Hepatocyte (in vitro differentiated cells): ENCODE measurements around the gene ST6GALNAC4. TPM values are rescaled to one million over a fixed set of nuclear protein-coding genes. Genes with fewer than 3 reads are reported as not detected.

ENCODE experiments used
- DNase-seq: peaks from one replicate; pipeline ENCODE4 v3.0.0-alpha.2; 2016; ENCODE audit warnings: low spot score
- H2AFZ ChIP-seq: fragments of 200-600 bp; sonication (generic); 2 replicates; pipeline ENCODE4 v1.6.0; 2016; ENCODE audit warnings: antibody characterized with exemption, mild to moderate bottlenecking
- H3K27ac ChIP-seq: fragments of 200-600 bp; sonication (generic); 2 replicates; pipeline ENCODE4 v1.5.1; 2016; ENCODE audit warnings: mild to moderate bottlenecking
- H3K27me3 ChIP-seq: fragments of 200-600 bp; sonication (generic); 2 replicates; pipeline ENCODE4 v1.6.1; 2016
- H3K36me3 ChIP-seq: fragments of 200-600 bp; sonication (generic); replicated peaks from 2 replicates; pipeline ENCODE4 v1.5.1; 2016; ENCODE audit warnings: low read depth; ENCODE audit not compliant: insufficient read depth
- H3K4me1 ChIP-seq: fragments of 200-600 bp; sonication (generic); 2 replicates; pipeline ENCODE4 v1.5.1; 2016; ENCODE audit warnings: mild to moderate bottlenecking, moderate library complexity; ENCODE audit not compliant: insufficient read depth
- H3K4me2 ChIP-seq: fragments of 200-600 bp; sonication (generic); 2 replicates; pipeline ENCODE4 v1.6.0; 2016
- H3K4me3 ChIP-seq: fragments of 200-600 bp; sonication (generic); 2 replicates; pipeline ENCODE4 v1.5.1; 2016; ENCODE audit warnings: mild to moderate bottlenecking
- H3K79me2 ChIP-seq: fragments of 200-600 bp; sonication (generic); 2 replicates; pipeline ENCODE4 v1.6.0; 2017; ENCODE audit warnings: mild to moderate bottlenecking
- H3K9me2 ChIP-seq: fragments of 200-600 bp; sonication (generic); replicated peaks from 2 replicates; pipeline ENCODE4 v1.6.0; 2017; ENCODE audit warnings: mild to moderate bottlenecking; ENCODE audit not compliant: insufficient read depth
- H3K9me3 ChIP-seq: fragments of 200-600 bp; sonication (generic); 2 replicates; pipeline ENCODE4 v1.5.1; 2016; ENCODE audit warnings: low read depth, mild to moderate bottlenecking
- H4K20me1 ChIP-seq: fragments of 200-600 bp; sonication (generic); 2 replicates; pipeline ENCODE4 v1.6.0; 2016; ENCODE audit warnings: mild to moderate bottlenecking; ENCODE audit not compliant: insufficient read depth, poor library complexity, severe bottlenecking
- CTCF ChIP-seq: fragments of 200-600 bp; sonication (generic); IDR thresholded peaks from 2 replicates; pipeline ENCODE4 v1.5.1; 2016; ENCODE audit warnings: antibody characterized with exemption, mild to moderate bottlenecking; ENCODE audit not compliant: poor library complexity
- EZH2 ChIP-seq: fragments of 200-600 bp; sonication (generic); IDR thresholded peaks from 2 replicates; pipeline ENCODE4 v1.6.1; 2016; ENCODE audit warnings: antibody characterized with exemption, mild to moderate bottlenecking, borderline replicate concordance
- EZH2phosphoT487 ChIP-seq: fragments of 200-600 bp; sonication (generic); IDR thresholded peaks from one replicate; pipeline ENCODE4 v1.6.1; 2018; ENCODE audit warnings: antibody characterized with exemption, mild to moderate bottlenecking, low read depth, moderate library complexity; ENCODE audit not compliant: unreplicated experiment, severe bottlenecking
- WGBS: methylation state at CpG from one replicate; pipeline ENCODE4 v1.1.6; 2016; ENCODE audit warnings: low lambda C conversion rate; ENCODE audit errors: missing lambda C conversion rate; 5-methylcytosine and 5-hydroxymethylcytosine counted together
- polyA plus RNA-seq: library from polyadenylated mRNA; unstranded; fragments of >200 nt; fragmentation: Nextera tagmentation; extraction: Ambion mirVana; gene quantifications from 2 replicates; pipeline ENCODE4 v1.2.1, GENCODE V29; 2016
- total RNA-seq: library from RNA; depleted of rRNA; stranded (reverse); fragments of >200 nt; gene quantifications from 2 replicates; pipeline ENCODE4 v1.2.3, GENCODE V29; 2014

ST6GALNAC4 gene
- total and polyA plus RNA-seq, 2 experiments from 2014 or later = 14.3 to 14.6 TPM

- Histone ChIP-seq H3K4me2 (peak within 1 kb of the TSS; percentile 97), H3K79me2 (peaks cover 21% of the 10 kb centered on the region), H3K4me1 (peaks cover 25% of the 10 kb centered on the region), H3K27me3 (no peaks in the 10 kb centered on the region), H3K9me2 (no peaks in the 10 kb centered on the region), H3K4me3 (peak within 1 kb of the TSS; percentile 39), H2AFZ (peak within 1 kb of the TSS; percentile 81), H3K36me3 (no peaks in the 10 kb centered on the region), H4K20me1 (no peaks in the 10 kb centered on the region), H3K9me3 (no peaks in the 10 kb centered on the region), H3K27ac (peak within 1 kb of the TSS; percentile 70)
- 7% methylated on average over 54 of the region's 60 CpGs for WGBS
- no peak for TF ChIP-seq CTCF
- DNase-seq = peak; percentile 92
Observed at GRCh38 chr9:127937388-127938297, 20.8 kb upstream of the ST6GALNAC4 start, which contains the start of gene DPM2. Gene DPM2 (minus strand): TSS chr9:127937854. CDS start chr9:127937820, 34 bp downstream.

- peak overlapping the region; percentile 39 for H3K4me3 ChIP-seq
- H3K36me3 ChIP-seq = no peaks in the 10 kb centered on the region
- 20% methylated on average over 7 of the region's 7 CpGs for WGBS
- H3K27ac ChIP-seq = peak overlapping the region; percentile 38
- no peaks in the 10 kb centered on the region for H3K9me2 ChIP-seq
- peaks cover 22% of the 10 kb centered on the region for H3K4me1 ChIP-seq
- no peak for DNase-seq
- H2AFZ ChIP-seq = peak overlapping the region; percentile 51
- H3K27me3 ChIP-seq = no peaks in the 10 kb centered on the region
- H3K9me3 ChIP-seq = no peaks in the 10 kb centered on the region
- H4K20me1 ChIP-seq = no peaks in the 10 kb centered on the region
- peaks cover 21% of the 10 kb centered on the region for H3K79me2 ChIP-seq
- H3K4me2 ChIP-seq = peak overlapping the region; percentile 97
- no peak for TF ChIP-seq EZH2
- no peak for TF ChIP-seq CTCF
- TF ChIP-seq EZH2phosphoT487 = no peak
Observed at GRCh38 chr9:127937056-127937387, 20.2 kb upstream of the ST6GALNAC4 start.

- H3K4me3 ChIP-seq = no peak overlapping the region
Observed at GRCh38 chr9:127936347-127936852, 19.6 kb upstream of the ST6GALNAC4 start.

More at GRCh38 chr9:127936347-127936852, 19.6 kb upstream of the ST6GALNAC4 start:
- no peaks in the 10 kb centered on the region for H3K27me3 ChIP-seq
- WGBS = 85% methylated on average over 14 of the region's 14 CpGs
- no peak for DNase-seq
- no peak overlapping the region for H2AFZ ChIP-seq
- peaks cover 22% of the 10 kb centered on the region for H3K4me1 ChIP-seq
- H3K79me2 ChIP-seq = peaks cover 21% of the 10 kb centered on the region
- H3K36me3 ChIP-seq = no peaks in the 10 kb centered on the region
- H3K9me3 ChIP-seq = no peaks in the 10 kb centered on the region
- no peak overlapping the region for H3K27ac ChIP-seq
- H3K9me2 ChIP-seq = no peaks in the 10 kb centered on the region
- TF ChIP-seq EZH2 = no peak
- TF ChIP-seq EZH2phosphoT487 = no peak
- no peak for TF ChIP-seq CTCF
- H4K20me1 ChIP-seq = no peaks in the 10 kb centered on the region
- H3K4me2 ChIP-seq = peak overlapping the region; percentile 97
